Measurements from ENCODE around the gene HYAL1. TPM values are rescaled to one million over a fixed set of nuclear protein-coding genes. Genes with fewer than 3 reads are reported as not detected.
A peak's percentile ranks its signal among the peaks of the same experiment; 100 is the strongest.

HYAL1 gene
- total and polyA plus RNA-seq, 2 donors from 2014 or later = 47.5 to 126 TPM

DNA sequence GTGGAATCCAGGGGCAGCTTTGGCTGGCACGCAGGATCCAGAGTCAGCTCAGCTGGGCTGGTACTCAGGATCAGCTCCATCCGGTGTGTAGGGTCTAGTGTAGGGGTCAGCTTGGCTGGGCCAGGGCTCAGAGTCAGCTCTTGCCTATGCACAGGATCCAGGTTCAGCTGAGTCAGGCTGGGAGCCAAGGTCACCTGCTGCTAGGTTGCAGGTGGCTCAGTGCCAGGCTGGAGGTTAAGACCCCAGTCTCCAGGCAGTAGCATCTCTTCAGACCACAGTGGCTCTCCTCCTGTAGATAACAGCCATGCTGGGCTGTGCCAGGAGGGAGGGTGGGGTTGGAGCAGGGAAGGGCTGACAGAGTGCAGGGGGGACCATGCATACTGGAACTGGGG is 6.0 kb downstream of the HYAL1 start:
- TF ChIP-seq, protein P1, sequence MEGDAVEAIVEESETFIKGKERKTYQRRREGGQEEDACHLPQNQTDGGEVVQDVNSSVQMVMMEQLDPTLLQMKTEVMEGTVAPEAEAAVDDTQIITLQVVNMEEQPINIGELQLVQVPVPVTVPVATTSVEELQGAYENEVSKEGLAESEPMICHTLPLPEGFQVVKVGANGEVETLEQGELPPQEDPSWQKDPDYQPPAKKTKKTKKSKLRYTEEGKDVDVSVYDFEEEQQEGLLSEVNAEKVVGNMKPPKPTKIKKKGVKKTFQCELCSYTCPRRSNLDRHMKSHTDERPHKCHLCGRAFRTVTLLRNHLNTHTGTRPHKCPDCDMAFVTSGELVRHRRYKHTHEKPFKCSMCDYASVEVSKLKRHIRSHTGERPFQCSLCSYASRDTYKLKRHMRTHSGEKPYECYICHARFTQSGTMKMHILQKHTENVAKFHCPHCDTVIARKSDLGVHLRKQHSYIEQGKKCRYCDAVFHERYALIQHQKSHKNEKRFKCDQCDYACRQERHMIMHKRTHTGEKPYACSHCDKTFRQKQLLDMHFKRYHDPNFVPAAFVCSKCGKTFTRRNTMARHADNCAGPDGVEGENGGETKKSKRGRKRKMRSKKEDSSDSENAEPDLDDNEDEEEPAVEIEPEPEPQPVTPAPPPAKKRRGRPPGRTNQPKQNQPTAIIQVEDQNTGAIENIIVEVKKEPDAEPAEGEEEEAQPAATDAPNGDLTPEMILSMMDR (IDR thresholded peaks at IDR 0.05; ENCODE audit: borderline replicate concordance, extremely low read depth, insufficient read depth) = no peak
- intact Hi-C loops (cut with DNase I) = no loop called here
- H3K9ac ChIP-seq (ENCODE audit: low read length in 3 of 3) = no peak overlapping the region
- no peak overlapping the region for H3K4me3 ChIP-seq (ENCODE audit: low read length in 3 of 3)
- peak in 1 of 5 donors; percentile 59 for DNase-seq
- no peak overlapping the region for H3K27ac ChIP-seq (ENCODE audit: low read depth in 2 of 2, low read length in 2 of 2)
- FAIRE-seq = no peak
- H3K9me3 ChIP-seq (ENCODE audit: control insufficient read depth in 2 of 3, insufficient read depth in 1 of 3, low read length in 3 of 3) = no peaks in the 10 kb centered on the region
- H3K36me3 ChIP-seq (ENCODE audit: control insufficient read depth in 2 of 3, insufficient read depth in 3 of 3, low read length in 3 of 3) = peaks cover 0 to 6% (median 3%) of the 10 kb centered on the region in 3 donors
- peaks cover 7 to 36% (median 27%) of the 10 kb centered on the region in 3 donors for H3K4me1 ChIP-seq (ENCODE audit: control insufficient read depth in 2 of 3, insufficient read depth in 2 of 3, low read depth in 1 of 3, low read length in 3 of 3)
- no peaks in the 10 kb centered on the region for H3K27me3 ChIP-seq (ENCODE audit: control insufficient read depth, insufficient read depth, low read length)

DNA sequence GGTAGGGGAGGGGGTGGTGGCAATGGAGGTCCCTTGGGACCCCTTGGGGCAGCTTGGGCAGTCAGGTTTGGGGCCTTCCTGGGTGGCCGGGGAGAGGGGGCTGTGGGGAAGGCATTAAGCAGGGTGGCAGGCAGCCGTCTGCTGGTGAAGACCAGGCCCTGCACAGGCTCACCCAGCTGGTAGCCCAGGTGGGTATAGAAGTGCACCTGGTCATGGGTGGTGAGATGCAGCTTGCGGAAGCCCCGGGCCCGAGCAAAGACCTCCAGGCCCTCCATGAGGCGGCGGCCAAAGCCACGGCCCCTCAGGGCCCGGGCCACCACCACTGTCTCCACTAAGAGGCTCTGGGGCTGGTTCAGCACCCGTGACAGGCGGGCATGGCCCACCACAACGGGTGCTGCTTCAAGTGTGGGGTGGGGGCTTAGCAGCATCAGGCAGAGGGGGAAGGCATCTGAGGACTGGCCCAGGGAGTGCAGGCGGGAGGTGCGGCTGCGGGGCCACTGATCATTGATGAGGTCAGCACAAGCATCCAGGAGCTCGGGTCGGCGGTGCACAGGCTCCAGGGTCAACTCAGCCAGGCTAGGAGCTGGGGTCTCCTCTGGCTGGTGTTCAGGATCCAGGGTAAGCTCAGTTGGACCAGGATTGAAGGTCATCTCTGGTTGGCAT is 6.5 kb downstream of the HYAL1 start:
- intact Hi-C loops (cut with DNase I) = no loop called here
- no peak for FAIRE-seq
- H3K9me3 ChIP-seq (ENCODE audit: control insufficient read depth in 2 of 3, insufficient read depth in 1 of 3, low read length in 3 of 3) = no peaks in the 10 kb centered on the region

DNA sequence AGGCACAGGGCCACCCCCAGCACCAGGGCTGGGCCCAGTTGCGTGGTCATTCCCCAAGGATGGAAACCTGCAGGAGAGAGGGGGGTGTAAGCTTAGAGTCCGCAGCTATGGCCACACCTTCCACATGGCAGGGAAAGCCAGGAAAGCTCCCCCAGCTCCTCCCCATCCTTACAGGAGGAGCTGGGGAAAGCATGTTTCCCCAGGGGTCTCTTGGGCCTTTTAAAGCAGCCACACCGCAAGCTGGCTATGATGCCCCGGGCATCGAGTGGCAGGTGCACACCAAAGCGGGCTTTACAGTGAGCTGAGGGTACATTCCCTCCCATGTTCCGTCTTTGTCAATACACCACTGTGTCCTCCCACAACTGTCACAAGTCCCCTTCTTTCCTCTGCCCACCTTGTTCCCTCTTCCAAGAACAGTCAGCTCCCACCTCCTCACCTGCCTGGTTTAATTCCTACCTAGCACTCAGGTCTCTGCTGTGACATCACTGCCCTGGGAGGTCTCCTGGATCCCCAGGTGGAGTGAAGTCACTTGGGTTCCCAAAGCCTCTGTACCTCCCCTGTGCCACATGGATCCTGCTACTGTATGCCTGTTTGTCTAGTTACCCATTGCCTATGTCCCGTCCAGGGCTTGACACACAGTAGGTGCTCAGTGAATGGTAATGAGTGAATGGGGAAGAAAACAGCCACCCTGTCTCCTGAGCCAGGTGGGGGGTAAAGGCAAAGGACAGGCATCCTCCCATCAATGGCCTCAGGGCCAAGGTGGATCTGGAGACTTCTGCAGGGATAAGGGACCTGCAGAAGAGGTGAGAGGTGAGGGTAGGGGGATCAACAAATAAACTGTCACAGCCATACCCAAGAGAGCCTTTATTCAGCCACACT is 7.6 kb downstream of the HYAL1 start:
- H3K36me3 ChIP-seq (ENCODE audit: control insufficient read depth in 2 of 3, insufficient read depth in 3 of 3, low read length in 3 of 3) = peaks cover 0 to 6% (median 3%) of the 10 kb centered on the region in 3 donors
- peak in 1 of 5 donors; percentile 48 for DNase-seq
- TF ChIP-seq, protein P1 (IDR thresholded peaks at IDR 0.05; ENCODE audit: borderline replicate concordance, extremely low read depth, insufficient read depth) = no peak
- no peak overlapping the region for H3K27ac ChIP-seq (ENCODE audit: low read depth in 2 of 2, low read length in 2 of 2)
- H3K4me1 ChIP-seq (ENCODE audit: control insufficient read depth in 2 of 3, insufficient read depth in 2 of 3, low read depth in 1 of 3, low read length in 3 of 3) = peaks cover 7 to 35% (median 34%) of the 10 kb centered on the region in 3 donors
- H3K27me3 ChIP-seq (ENCODE audit: control insufficient read depth, insufficient read depth, low read length) = no peaks in the 10 kb centered on the region
- no peak for FAIRE-seq
- no peak overlapping the region for H3K4me3 ChIP-seq (ENCODE audit: low read length in 3 of 3)
- intact Hi-C loops (cut with DNase I) = no loop called here
- no peaks in the 10 kb centered on the region for H3K9me3 ChIP-seq (ENCODE audit: control insufficient read depth in 2 of 3, insufficient read depth in 1 of 3, low read length in 3 of 3)
- no peak overlapping the region for H3K9ac ChIP-seq (ENCODE audit: low read length in 3 of 3)

More for the DNA sequence above, 6.5 kb downstream of the HYAL1 start:
- no peak overlapping the region for H3K4me3 ChIP-seq (ENCODE audit: low read length in 3 of 3)
- peaks cover 7 to 31% (median 27%) of the 10 kb centered on the region in 3 donors for H3K4me1 ChIP-seq (ENCODE audit: control insufficient read depth in 2 of 3, insufficient read depth in 2 of 3, low read depth in 1 of 3, low read length in 3 of 3)
- H3K27ac ChIP-seq (ENCODE audit: low read depth in 2 of 2, low read length in 2 of 2) = no peak overlapping the region
- H3K9ac ChIP-seq (ENCODE audit: low read length in 3 of 3) = no peak overlapping the region
- no peaks in the 10 kb centered on the region for H3K27me3 ChIP-seq (ENCODE audit: control insufficient read depth, insufficient read depth, low read length)
- TF ChIP-seq, protein P1 (IDR thresholded peaks at IDR 0.05; ENCODE audit: borderline replicate concordance, extremely low read depth, insufficient read depth) = no peak
- H3K36me3 ChIP-seq (ENCODE audit: control insufficient read depth in 2 of 3, insufficient read depth in 3 of 3, low read length in 3 of 3) = peaks cover 0 to 6% (median 3%) of the 10 kb centered on the region in 3 donors
- DNase-seq = peak in 1 of 5 donors; percentile 64
